ENCODE measurements around the gene CDKN1B. TPM values are rescaled to one million over a fixed set of nuclear protein-coding genes. Genes with fewer than 3 reads are reported as not detected.

The CDKN1B gene
- total and polyA plus RNA-seq, 2 donors from 2014 or later, result 27.9 to 52.3 TPM

GRCh38 chr12:12717586-12718380 lies 615 bp downstream of the CDKN1B start:
- Histone ChIP-seq H3K4me1 (ENCODE audit: control insufficient read depth in 2 of 3, insufficient read depth in 2 of 3, low read depth in 1 of 3, low read length in 3 of 3) (peaks cover 11 to 24% (median 17%) of the 10 kb centered on the region in 3 donors), H3K27me3 (ENCODE audit: control insufficient read depth, insufficient read depth, low read length) (no peaks in the 10 kb centered on the region), H3K36me3 (ENCODE audit: control insufficient read depth in 2 of 3, insufficient read depth in 3 of 3, low read length in 3 of 3) (peaks cover 3 to 19% (median 6%) of the 10 kb centered on the region in 3 donors), H3K9ac (ENCODE audit: low read length in 3 of 3) (peak overlapping the region; percentile 70 to 96 (median 87)), H3K4me3 (ENCODE audit: low read length in 3 of 3) (peak overlapping the region; percentile 87 to 92 (median 88)), H3K9me3 (ENCODE audit: control insufficient read depth in 2 of 3, insufficient read depth in 1 of 3, low read length in 3 of 3) (no peaks in the 10 kb centered on the region), H3K27ac (ENCODE audit: low read depth in 2 of 2, low read length in 2 of 2) (peak overlapping the region; percentile 94 to 98)
- no peak for TF ChIP-seq CTCF (IDR thresholded peaks at IDR 0.05; ENCODE audit: borderline replicate concordance, extremely low read depth, insufficient read depth)
- DNase-seq (peak in 4 of 5 donors; percentile 28 to 80 (median 66)), FAIRE-seq (no peak)
- intact Hi-C loops (cut with DNase I), result no loop called here

GRCh38 chr12:12718381-12718759 lies 1.2 kb downstream of the CDKN1B start:
- peak overlapping the region; percentile 87 to 92 (median 88) for H3K4me3 ChIP-seq (ENCODE audit: low read length in 3 of 3)
- H3K27ac ChIP-seq (ENCODE audit: low read depth in 2 of 2, low read length in 2 of 2), result peak overlapping the region; percentile 94 to 98
- H3K9me3 ChIP-seq (ENCODE audit: control insufficient read depth in 2 of 3, insufficient read depth in 1 of 3, low read length in 3 of 3), result no peaks in the 10 kb centered on the region
- intact Hi-C loops (cut with DNase I), result no loop called here
- H3K4me1 ChIP-seq (ENCODE audit: control insufficient read depth in 2 of 3, insufficient read depth in 2 of 3, low read depth in 1 of 3, low read length in 3 of 3), result peaks cover 11 to 24% (median 17%) of the 10 kb centered on the region in 3 donors
- H3K36me3 ChIP-seq (ENCODE audit: control insufficient read depth in 2 of 3, insufficient read depth in 3 of 3, low read length in 3 of 3), result peaks cover 3 to 19% (median 6%) of the 10 kb centered on the region in 3 donors
- no peak for FAIRE-seq
- DNase-seq, result peak in 2 of 5 donors; percentile 15 to 50
- no peak for TF ChIP-seq CTCF (IDR thresholded peaks at IDR 0.05; ENCODE audit: borderline replicate concordance, extremely low read depth, insufficient read depth)
- H3K9ac ChIP-seq (ENCODE audit: low read length in 3 of 3), result peak overlapping the region; percentile 70 to 96 (median 87)
- no peaks in the 10 kb centered on the region for H3K27me3 ChIP-seq (ENCODE audit: control insufficient read depth, insufficient read depth, low read length)

GRCh38 chr12:12718853-12719252 lies 1.7 kb downstream of the CDKN1B start:
- H3K9me3 ChIP-seq (ENCODE audit: control insufficient read depth in 2 of 3, insufficient read depth in 1 of 3, low read length in 3 of 3), result no peaks in the 10 kb centered on the region
- DNase-seq, result peak in 2 of 5 donors; percentile 36 to 57
- H3K27me3 ChIP-seq (ENCODE audit: control insufficient read depth, insufficient read depth, low read length), result no peaks in the 10 kb centered on the region
- peaks cover 3 to 19% (median 6%) of the 10 kb centered on the region in 3 donors for H3K36me3 ChIP-seq (ENCODE audit: control insufficient read depth in 2 of 3, insufficient read depth in 3 of 3, low read length in 3 of 3)
- H3K9ac ChIP-seq (ENCODE audit: low read length in 3 of 3), result peak overlapping the region; percentile 70 to 96 (median 87)
- intact Hi-C loops (cut with DNase I), result no loop called here
- peak overlapping the region; percentile 87 to 92 (median 88) for H3K4me3 ChIP-seq (ENCODE audit: low read length in 3 of 3)
- TF ChIP-seq CTCF (IDR thresholded peaks at IDR 0.05; ENCODE audit: borderline replicate concordance, extremely low read depth, insufficient read depth), result no peak
- H3K27ac ChIP-seq (ENCODE audit: low read depth in 2 of 2, low read length in 2 of 2), result peak overlapping the region; percentile 94 to 98
- FAIRE-seq, result no peak
- H3K4me1 ChIP-seq (ENCODE audit: control insufficient read depth in 2 of 3, insufficient read depth in 2 of 3, low read depth in 1 of 3, low read length in 3 of 3), result peaks cover 6 to 20% (median 17%) of the 10 kb centered on the region in 3 donors
